Progenitor cell of endocrine pancreas (in vitro differentiated cells): ENCODE measurements around the gene ERC1. TPM values are rescaled to one million over a fixed set of nuclear protein-coding genes. Genes with fewer than 3 reads are reported as not detected.

Experiments used
- DNase-seq: peaks from one replicate; pipeline ENCODE4 v3.0.0; 2021; ENCODE audit warnings: low spot score; ENCODE audit not compliant: unreplicated experiment
- H3K27ac Mint-ChIP-seq: 2 replicates; pipeline ENCODE4 v1.8.0; 2021; ENCODE audit warnings: mild to moderate bottlenecking, moderate library complexity, mixed read lengths
- H3K27me3 Mint-ChIP-seq: 2 replicates; pipeline ENCODE4 v1.8.0; 2021; ENCODE audit warnings: mixed read lengths
- H3K36me3 Mint-ChIP-seq: 2 replicates; pipeline ENCODE4 v1.8.0; 2022; ENCODE audit warnings: mixed read lengths; ENCODE audit not compliant: insufficient read depth
- H3K4me1 Mint-ChIP-seq: 2 replicates; pipeline ENCODE4 v1.8.0; 2021; ENCODE audit warnings: low read depth, mixed read lengths
- H3K4me3 Mint-ChIP-seq: 2 replicates; pipeline ENCODE4 v1.8.0; 2021; ENCODE audit warnings: low read depth, mild to moderate bottlenecking, moderate library complexity, mixed read lengths
- H3K9me3 Mint-ChIP-seq: 2 replicates; pipeline ENCODE4 v1.8.0; 2021; ENCODE audit warnings: low read depth, mixed read lengths
- total RNA-seq: library from RNA; stranded (reverse); gene quantifications from 2 replicates; pipeline ENCODE4 v1.2.1, GENCODE V29; 2021
- TF ChIP-seq, protein P1 (sequence below): fragments of 200-600 bp; sonication (generic); IDR thresholded peaks from one replicate; pipeline ENCODE4 v1.5.0; 2021; ENCODE audit warnings: antibody characterized with exemption, mild to moderate bottlenecking; ENCODE audit not compliant: unreplicated experiment

Gene ERC1
- total RNA-seq, 1 donor from 2014 or later, result 146 TPM

DNA sequence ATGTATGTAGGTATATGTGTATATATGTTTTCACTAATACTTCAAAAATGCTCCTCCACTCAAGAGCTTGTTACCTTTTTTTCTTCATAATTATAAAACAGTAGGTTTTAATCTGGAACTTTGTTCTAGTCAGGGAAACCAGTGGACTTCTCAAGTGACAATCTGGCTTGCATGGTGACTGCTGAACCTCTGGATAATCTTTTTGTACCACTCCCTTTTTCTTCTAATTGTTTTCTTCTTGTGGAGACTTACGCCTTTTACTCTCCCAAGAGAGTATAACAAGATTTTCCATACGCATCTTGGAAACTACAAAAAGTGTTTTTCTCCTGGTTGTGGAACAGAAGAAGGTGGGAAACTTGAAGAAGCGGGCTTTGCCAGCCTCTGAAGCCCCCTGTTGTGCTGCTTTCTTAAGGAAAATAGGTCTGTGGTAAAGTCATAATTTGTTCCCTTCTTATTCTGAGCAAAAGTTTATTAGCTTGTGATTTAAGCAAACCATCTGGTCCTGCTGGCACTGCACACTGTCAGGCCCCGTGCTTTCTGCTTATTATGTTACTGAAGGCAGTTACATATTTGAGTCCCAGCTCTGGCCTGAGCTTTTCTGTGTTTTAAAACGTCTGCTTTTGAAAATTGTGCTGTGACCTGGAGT lies 291.8 kb downstream of the ERC1 start:
- Mint-ChIP-seq H3K4me1 (peaks cover 1% of the 10 kb centered on the region), H3K4me3 (no peak overlapping the region), H3K27ac (no peak overlapping the region), H3K36me3 (peaks cover 8% of the 10 kb centered on the region), H3K27me3 (no peaks in the 10 kb centered on the region), H3K9me3 (no peaks in the 10 kb centered on the region)
- DNase-seq, result no peak
- TF ChIP-seq, protein P1, sequence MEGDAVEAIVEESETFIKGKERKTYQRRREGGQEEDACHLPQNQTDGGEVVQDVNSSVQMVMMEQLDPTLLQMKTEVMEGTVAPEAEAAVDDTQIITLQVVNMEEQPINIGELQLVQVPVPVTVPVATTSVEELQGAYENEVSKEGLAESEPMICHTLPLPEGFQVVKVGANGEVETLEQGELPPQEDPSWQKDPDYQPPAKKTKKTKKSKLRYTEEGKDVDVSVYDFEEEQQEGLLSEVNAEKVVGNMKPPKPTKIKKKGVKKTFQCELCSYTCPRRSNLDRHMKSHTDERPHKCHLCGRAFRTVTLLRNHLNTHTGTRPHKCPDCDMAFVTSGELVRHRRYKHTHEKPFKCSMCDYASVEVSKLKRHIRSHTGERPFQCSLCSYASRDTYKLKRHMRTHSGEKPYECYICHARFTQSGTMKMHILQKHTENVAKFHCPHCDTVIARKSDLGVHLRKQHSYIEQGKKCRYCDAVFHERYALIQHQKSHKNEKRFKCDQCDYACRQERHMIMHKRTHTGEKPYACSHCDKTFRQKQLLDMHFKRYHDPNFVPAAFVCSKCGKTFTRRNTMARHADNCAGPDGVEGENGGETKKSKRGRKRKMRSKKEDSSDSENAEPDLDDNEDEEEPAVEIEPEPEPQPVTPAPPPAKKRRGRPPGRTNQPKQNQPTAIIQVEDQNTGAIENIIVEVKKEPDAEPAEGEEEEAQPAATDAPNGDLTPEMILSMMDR, result no peak

DNA sequence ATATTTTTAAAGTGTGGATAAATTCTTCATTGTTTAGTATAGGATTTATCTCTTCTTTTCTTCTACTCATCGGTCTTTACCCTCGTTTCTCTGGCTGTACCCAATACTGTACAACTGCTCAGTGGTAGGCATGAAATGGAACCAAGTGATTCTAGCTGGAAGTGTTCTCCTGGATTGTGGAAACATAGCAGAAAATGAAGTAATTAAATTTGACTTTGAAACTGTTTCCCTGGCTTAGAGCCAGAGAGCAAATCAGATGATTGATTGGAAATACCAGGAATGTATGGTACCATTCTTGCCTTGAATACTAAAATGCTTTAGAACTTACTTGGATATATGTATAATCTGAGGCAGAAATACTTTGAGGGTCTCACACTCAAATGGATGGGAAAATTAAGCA lies 292.3 kb downstream of the ERC1 start:
- Mint-ChIP-seq H3K27me3 (no peaks in the 10 kb centered on the region), H3K27ac (no peak overlapping the region), H3K4me3 (no peak overlapping the region), H3K36me3 (peaks cover 6% of the 10 kb centered on the region), H3K4me1 (peaks cover 1% of the 10 kb centered on the region), H3K9me3 (no peaks in the 10 kb centered on the region)
- TF ChIP-seq, protein P1, result no peak
- no peak for DNase-seq

DNA sequence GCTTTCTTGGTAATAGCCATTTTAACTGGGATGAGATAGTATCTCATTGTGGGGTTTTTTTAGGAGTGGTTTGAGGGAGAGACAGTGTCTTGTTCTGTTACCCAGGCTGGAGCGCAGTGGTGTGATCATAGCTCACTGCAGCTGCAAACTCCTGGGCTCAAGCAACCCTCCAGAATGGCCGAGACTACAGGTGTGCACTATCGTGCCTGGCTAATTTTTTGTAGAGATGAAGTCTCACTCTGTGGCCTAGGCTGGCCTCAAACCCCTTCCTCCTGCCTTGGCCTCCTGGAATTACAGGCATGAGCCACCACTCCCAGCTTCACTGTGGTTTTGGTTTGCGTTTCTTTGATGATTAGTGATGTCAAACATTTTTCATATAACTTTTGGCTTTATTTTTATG lies 293.6 kb downstream of the ERC1 start:
- DNase-seq, result no peak
- no peak overlapping the region for H3K4me3 Mint-ChIP-seq
- peaks cover 1% of the 10 kb centered on the region for H3K4me1 Mint-ChIP-seq
- H3K27me3 Mint-ChIP-seq, result no peaks in the 10 kb centered on the region
- H3K36me3 Mint-ChIP-seq, result peaks cover 6% of the 10 kb centered on the region
- no peaks in the 10 kb centered on the region for H3K9me3 Mint-ChIP-seq
- TF ChIP-seq, protein P1, result no peak
- no peak overlapping the region for H3K27ac Mint-ChIP-seq

DNA sequence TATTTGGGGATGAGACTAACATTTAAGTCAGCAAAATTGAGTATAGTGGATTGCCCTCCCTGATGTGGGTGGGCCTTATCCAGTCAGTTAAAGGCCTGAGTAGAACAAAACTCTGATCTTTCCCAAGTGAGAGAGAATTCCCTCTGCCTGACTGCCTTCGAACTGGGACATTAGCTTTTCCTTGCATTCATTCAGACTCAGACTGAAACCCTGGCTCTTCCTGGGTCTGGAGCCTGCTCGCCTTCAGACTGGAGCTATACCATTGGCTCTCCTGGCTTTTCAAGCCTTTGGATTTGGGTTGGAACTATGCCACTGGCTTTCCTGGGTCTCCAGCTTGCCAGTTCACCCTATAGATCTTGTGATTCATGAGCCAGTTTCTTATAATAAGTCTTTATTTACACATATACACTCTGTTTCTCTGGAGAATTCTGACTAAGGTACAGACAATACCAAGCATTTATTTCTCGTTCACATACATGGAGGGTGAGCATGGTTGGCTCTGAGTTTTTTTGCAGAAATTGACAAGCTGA lies 296.5 kb downstream of the ERC1 start:
- no peaks in the 10 kb centered on the region for H3K9me3 Mint-ChIP-seq
- no peak overlapping the region for H3K4me3 Mint-ChIP-seq
- H3K27me3 Mint-ChIP-seq, result no peaks in the 10 kb centered on the region
- no peak overlapping the region for H3K27ac Mint-ChIP-seq
- no peaks in the 10 kb centered on the region for H3K4me1 Mint-ChIP-seq
- peaks cover 19% of the 10 kb centered on the region for H3K36me3 Mint-ChIP-seq
- TF ChIP-seq, protein P1, result no peak
- no peak for DNase-seq

DNA sequence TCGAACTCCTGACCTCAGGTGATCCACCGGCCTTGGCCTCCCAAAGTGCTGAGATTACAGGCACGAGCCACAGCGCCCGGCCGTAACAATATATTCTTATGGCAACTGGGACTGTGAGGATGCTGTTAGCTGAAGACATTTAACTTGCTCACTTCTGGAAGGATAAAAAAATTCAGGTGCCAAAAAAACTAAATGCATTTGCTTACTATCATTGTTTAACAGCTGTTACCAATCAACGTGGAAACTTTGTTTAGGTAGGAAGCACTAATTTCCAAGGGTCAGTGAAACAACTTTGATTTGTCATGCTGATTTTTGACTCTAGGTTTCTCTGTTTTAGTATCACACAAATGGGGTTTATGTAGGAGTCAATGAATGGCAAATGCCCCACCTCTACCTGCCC lies 297.3 kb downstream of the ERC1 start:
- Mint-ChIP-seq H3K36me3 (peaks cover 19% of the 10 kb centered on the region), H3K4me1 (no peaks in the 10 kb centered on the region), H3K9me3 (no peaks in the 10 kb centered on the region), H3K27me3 (no peaks in the 10 kb centered on the region), H3K27ac (no peak overlapping the region), H3K4me3 (no peak overlapping the region)
- TF ChIP-seq, protein P1, result no peak
- DNase-seq, result no peak
